Islet precursor cell (in vitro differentiated cells): ENCODE data around the gene ITPR3.

Source experiments
- DNase-seq: peaks from one replicate; pipeline ENCODE4 v3.0.0-alpha.2; 2018

Gene ITPR3

DNA sequence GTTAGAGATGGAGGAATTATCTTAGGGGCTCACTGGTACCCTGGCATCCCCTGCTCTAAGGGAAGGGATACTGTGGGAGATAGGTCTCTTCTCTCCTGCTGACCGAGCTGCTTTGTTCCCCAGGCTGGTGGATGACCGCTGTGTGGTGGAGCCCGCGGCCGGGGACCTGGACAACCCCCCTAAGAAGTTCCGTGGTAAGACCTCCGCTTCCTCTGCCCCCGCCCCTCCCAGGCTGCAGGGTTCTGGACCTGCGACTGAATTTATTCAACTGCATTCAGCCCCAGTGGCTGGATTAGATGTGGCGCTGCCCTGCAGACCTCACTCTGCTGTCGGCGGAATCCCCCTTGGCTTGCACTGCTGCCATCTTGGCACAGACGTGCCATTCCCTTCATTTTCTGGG is 19.2 kb downstream of the ITPR3 start:
- DNase-seq: no peak

DNA sequence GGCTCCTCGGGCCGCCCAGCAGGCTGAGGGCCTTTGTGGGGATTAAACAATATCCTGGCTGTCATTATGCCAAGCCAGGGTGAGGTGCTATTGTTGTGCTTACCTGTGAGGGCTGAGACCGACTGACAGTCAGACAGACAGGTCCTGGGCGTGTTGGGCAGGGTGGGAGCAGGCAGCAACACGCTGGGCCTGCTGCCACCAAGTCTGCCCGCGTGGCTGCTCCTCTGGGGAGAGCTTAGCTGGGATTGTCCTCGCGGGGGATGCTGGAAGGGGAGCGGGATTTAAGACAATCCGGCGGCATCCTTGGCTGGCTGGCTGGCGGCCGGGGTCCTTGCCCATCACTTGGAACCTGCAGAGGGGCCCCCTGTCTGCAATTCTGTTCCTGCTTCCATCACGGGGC is 20.0 kb downstream of the ITPR3 start:
- DNase-seq: no peak

DNA sequence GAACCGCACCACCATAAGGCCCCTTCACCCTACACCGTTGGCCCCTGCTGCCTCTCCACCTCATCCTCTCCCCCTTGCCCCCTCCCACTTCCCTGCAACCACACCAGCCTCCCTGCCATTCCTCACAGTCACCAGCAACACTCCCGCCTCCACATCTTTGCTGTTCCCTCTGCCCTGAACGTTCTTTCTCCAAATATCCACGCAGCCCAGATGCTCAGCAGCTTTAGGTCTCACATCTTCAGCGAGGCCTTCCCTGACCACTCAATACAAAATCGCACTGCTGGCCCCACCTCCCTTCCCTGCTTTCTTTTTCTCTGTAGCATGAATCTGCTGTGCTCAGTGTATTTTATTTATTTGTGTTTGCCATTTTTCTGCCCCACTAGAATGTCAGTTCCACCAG is 20.5 kb downstream of the ITPR3 start:
- DNase-seq: no peak

DNA sequence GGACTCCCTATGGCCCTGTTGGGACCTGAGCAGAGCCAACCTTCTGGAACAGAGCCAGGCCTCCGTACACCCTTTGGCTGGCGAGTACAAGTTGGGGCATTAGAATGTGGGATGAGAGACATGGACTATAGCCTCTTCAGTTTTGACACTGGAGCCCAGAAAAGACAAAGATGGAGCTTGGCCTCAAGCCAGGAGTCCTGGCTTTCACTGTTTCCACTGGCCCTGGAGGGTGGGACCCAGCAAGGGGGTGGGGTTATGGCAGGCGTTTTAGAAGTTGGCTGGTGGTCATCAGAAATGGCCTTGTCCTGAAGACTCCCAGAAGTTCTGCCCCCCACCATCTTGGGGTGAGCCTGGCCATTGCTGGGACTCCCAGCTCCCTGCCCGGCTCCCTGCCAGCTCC is 21.8 kb downstream of the ITPR3 start:
- no peak for DNase-seq

DNA sequence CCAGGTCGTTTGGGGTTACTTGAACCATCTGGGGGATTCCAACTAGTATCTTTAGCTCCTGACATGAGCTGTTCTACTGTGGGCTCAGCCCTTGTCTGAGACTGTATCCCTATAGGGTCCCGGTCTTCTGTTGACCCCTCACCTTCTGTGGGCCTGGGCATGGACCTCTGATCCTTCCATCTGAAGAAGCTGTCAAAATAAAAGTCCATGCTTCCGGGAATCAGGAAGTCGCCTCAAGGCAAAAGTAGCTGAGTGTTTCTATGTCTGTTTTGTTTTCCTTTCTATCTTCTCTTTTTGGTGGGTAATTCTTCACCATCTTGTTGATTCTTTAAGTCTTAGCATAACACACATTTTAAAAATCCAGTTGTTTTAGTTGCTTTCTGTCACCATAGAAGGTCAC is 30.3 kb downstream of the ITPR3 start:
- DNase-seq: no peak

DNA sequence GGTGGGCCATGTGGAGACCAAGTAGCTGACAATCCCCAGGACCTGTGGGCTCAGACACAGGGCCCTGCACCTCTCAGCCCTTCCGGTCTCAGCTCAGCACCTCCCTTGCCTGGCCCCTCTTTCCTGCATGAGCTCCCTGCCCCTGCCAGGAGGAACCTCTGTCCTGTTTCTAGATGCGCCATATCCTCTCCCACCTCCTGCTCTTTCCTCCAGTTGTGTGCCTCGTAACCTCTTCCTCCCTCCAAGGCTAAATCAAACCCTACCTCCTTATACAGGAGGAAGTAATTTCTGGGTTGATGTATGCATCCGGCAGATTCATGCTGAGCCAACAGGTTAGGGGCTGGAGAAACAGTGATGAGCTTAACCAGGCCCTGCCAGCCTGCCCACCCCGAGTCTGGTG is 30.9 kb downstream of the ITPR3 start:
- DNase-seq: no peak

DNA sequence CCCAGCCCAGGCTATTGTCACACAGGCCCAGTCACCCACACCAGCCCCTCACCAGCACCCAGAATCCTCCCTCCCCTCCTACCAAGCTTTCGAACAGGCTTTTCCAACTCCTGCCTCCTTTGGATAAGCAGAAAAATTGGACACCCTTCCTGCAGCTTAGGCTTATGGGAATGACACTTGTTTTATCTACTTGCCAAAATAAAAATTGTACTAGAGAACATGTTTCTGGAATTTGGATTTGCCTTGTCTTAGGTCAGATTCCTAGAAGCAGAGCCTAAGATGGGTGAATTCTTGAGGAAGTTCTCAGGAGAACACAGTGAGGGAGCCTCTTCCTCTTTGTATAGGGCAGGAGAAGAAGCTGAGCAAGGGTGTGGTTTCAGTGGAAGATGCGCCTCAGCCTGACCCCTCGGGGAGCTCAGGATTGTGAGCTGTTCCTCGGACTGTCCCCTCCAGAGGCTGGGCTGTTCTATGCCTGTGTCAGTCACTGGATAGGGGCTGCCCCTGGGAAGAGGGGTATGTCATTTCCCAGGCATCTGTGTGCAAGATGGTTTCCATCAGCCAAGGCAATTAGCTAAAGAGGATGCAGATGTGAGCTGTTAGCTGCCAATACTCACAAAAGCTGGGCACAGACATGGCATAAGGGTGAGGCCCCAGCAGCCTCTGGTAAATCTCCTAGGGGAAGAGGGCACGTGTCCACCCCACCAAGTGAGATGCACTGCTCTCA is 33.9 kb downstream of the ITPR3 start:
- no peak for DNase-seq

DNA sequence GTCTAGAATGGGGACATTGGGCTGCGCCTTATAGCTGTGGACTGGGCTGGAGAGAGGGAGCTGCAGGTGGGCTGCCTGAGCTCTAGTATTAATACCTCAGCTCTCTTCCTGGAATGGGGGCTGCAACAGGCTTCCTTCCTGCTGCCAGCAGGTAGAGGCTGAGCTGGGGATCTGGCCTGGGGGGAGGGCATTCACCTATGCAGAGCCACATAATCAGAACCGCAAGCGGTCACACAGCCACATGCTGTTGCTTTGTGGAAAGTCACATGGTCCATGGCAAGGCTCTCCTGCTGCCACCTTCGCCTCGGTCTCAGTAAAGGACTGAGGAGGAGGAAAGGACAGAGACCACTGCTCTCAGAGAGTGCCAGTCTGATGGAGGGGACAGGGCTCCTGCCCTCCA is 35.7 kb downstream of the ITPR3 start:
- DNase-seq: no peak

DNA sequence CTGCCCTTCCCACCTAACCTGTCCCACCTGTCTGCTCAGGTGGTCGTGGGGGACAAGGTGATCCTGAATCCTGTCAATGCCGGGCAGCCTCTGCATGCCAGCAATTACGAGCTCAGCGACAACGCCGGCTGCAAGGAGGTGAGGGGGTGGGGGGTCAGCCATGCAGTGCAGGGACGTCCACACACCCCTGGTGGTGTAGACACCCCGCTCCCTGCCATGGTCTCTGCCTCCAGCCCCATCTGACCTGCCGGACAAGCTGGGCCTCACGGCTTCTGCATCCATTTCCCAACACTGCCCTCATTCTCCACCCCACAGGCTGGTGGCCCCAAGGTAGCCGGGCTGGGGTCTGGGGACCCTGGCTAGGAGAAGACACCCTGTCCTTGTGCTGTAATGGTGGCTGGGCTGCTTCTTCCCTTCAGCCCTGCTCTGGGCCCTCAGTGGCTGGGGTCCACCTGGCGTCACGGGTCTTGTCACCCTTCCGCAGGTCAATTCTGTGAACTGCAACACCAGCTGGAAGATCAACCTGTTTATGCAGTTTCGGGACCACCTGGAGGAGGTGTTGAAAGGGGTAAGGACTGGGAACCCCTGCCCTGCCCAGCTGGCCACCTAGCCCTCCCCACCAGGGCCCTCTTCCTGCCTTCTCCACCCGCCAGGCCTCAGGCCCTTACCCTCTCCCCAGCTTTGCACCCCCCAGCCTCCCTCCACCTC is 38.0 kb downstream of the ITPR3 start:
- no peak for DNase-seq

DNA sequence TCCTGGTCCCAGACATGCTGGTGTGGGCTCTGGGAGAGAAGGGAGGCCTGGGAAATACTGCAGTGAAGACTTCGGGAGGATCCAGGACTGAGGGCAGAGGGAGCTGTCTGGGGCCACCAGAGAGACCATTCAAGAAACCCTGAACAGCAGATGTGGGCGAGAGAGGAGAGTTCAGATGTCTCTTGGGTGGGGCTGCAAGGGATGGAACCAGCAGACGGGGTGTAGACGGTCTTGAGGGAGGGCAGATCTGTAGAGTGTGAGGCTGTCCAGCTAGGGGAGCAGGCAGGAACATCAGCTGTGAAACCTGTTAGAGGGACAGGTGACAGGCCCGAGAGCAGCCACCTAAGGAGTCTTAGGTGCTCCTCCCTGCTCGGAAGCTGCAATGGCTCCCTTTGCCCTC is 38.9 kb downstream of the ITPR3 start:
- DNase-seq: no peak

DNA sequence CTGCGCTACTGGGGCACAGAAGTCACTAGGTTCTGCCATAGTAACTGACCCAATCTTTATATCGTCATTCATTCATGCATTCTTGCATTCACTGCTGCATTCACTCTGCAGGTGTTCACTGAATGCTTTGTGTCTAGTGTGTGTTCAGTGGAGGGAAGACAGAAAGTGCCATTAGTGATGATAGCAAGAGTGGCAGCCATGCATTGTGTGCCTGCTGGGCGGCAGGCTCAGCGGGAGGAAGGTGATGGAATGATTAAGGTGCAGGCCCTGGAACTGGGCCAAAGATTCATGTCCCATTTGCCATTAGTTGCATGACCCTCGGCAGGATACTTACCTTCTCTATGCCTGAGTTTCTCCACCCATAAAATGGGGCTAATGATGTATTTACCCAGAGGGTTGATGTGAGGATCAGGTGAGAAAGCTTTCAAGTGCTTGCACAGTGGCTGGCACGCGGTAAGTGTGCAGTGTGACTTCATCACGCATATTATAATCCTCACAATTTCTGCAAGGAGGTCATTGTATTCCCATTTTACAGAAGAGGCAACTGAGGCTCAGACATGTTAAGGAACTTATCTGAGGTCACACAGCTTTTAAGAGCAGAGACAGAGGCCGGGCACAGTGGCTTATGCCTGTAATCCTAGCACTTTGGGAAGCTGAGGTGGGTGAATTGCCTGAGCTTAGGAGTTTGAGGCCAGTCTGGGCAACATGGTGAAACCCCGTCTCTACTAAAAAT is 40.1 kb downstream of the ITPR3 start:
- DNase-seq: no peak

DNA sequence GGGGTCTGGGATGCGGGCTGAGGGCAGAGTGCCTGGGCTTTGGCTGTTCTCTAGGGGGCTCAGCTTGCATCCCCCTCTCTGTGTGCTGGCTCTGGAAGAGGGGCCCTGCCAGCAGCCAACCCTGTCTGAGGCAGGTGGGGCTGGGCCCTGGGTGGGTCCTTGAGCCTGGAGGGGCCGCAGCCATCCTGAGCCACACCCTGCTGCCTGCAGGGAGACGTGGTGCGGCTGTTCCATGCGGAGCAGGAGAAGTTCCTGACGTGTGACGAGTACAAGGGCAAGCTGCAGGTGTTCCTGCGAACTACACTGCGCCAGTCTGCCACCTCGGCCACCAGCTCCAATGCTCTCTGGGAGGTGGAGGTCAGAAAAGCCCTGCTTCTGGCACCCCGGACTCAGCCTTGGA is 41.2 kb downstream of the ITPR3 start:
- no peak for DNase-seq

DNA sequence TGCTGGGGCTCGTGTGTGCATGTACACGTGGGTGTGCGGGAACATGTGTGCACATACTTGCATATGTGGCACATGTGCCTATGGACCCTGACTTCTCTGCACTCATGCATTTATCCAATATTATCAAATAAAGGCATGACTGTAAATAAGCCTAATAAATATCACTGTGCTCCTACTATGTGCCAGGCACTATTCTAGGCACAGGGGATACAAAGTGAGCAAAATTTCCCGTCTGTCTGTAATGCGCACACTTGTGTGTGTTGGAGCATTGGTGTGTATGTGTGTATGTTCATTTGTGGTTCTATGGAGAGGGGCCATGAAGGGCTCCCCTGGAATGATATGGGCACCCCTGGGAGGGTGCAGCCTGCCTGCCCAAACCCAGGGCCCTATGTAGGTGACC is 41.9 kb downstream of the ITPR3 start:
- DNase-seq: no peak

DNA sequence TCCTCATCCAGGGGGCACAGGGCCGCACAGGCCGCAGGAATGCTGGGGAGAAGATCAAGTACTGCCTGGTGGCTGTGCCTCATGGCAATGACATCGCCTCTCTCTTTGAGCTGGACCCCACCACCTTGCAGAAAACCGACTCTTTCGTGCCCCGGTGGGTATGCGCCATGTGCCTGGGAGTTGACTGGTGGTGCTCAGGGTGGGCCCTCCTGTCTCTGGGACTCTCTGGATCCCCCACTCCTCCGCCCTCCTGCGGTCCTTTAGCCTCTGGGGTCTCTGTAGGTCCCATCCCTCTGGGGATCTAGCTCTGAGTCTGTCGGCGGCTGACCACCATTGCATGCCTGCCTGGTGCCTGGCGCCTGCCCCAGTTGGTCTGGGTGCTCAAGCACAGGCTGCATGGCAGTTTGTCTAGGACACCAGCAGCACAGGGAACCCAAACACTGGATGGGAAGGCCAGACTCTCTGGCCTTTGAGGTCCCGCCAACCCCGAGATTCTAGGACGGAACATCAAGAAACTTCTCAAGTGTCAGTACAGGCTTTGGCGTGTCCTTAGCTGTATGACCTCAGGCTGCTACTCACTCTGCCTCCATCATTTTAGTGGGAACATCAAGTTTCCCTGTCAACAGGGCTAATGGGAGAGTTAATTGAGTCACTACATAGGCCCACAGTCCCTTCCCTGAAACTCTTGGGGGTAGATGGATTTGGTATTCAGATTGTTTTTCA is 42.8 kb downstream of the ITPR3 start:
- no peak for DNase-seq

DNA sequence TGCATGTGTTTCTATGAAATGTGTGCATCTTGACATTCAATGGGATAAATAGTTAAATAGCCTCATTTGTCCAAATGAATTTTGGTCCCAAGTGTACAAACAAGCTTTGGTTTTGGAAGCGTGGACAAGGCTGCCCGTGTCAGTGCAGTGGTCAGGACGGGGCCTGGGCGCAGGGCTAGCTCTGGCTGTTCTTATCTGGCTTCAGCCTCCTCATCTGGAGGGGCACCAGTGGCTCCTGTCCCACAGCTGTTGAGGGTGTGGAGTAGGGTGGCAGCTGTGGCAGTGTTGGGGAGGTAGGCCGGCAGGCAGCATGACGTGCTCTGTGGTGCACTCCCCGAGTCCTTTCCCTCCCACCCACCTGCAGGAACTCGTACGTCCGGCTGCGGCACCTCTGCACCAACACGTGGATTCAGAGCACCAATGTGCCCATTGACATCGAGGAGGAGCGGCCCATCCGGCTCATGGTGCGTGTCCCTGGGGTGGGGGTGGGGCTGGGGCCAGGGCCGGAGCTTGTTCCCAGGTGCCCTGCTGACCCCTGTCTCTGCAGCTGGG is 43.5 kb downstream of the ITPR3 start:
- no peak for DNase-seq

DNA sequence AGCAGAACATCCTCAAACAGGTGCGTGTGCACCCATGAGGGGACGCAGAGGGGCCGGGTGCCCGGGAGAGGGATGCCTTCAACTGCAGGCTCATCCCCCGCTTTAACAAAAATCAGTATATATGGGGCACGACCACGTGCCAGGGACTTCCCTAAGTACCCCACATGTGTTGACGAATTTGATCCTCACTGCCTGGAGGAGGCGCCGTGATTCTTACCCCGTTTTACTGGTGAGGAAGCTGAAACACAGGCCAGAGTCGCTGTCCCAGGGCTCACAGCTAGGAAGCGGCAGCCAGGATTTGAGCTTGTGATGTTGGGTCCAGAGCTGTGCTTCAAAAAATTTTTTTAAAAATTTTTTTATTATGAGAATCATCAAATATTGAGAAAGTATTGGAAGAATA is 44.8 kb downstream of the ITPR3 start:
- no peak for DNase-seq

DNA sequence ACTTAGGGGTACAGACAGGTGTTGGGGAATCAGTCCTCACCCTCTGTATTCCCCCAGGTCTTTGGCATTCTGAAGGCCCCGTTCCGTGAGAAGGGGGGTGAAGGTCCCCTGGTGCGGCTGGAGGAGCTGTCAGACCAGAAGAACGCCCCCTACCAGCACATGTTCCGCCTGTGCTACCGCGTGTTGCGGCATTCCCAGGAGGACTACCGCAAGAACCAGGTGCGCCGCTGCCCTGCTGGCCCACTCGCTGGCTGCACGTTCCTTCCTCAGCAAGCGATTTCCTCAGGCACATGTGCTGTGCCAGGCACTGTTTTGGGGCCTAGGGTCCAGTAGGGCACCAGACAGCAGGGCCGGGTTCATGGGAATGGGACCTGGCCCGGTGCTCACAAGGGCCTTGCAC is 46.0 kb downstream of the ITPR3 start:
- DNase-seq: no peak

DNA sequence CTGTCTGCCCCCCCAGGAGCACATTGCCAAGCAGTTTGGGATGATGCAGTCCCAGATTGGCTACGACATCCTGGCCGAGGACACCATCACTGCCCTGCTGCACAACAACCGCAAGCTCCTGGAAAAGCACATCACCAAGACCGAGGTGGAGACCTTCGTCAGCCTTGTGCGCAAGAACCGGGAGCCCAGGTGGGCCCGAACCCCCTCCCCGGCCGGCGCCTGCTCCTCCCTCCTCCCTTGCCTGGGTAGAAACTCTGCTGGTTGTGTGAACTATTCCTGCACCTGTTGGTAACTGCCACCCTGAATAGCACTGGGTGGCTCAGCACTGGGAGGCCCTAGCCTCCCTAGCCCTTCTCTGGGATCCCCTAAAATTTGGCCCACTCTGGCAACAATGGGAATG is 46.7 kb downstream of the ITPR3 start:
- DNase-seq: no peak

DNA sequence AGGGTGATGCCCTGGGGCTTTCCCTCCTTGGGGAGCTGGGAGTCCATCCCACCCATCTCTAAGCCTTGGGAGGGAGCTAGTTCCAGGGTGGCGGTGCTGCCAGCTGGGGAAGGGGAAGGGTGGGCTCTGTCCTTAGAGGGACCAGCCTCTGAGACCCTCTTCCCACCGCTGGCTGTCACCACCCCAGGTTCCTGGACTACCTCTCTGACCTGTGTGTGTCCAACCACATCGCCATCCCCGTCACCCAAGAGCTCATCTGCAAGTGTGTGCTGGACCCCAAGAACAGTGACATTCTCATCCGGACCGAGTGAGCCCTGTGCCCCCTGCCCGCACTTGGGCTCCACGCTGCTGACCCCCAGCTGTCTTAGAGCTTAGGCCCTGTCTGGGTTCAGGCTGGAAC is 47.2 kb downstream of the ITPR3 start:
- no peak for DNase-seq

DNA sequence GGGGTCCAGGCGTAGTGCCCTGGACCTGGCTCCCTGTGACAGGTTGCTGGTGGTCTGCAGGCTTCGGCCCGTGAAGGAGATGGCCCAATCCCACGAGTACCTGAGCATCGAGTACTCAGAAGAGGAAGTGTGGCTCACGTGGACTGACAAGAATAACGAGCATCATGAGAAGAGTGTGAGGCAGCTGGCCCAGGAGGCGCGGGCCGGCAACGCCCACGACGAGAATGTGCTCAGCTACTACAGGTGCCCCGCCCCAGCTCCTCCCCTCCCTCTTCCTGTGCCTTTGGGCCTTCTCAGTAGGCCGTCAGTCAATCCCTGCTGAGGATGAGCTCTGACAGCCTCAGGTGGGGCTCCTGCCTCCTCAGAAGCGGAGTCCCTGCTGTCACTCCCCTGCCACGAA is 47.8 kb downstream of the ITPR3 start:
- DNase-seq: peak; percentile 66

DNA sequence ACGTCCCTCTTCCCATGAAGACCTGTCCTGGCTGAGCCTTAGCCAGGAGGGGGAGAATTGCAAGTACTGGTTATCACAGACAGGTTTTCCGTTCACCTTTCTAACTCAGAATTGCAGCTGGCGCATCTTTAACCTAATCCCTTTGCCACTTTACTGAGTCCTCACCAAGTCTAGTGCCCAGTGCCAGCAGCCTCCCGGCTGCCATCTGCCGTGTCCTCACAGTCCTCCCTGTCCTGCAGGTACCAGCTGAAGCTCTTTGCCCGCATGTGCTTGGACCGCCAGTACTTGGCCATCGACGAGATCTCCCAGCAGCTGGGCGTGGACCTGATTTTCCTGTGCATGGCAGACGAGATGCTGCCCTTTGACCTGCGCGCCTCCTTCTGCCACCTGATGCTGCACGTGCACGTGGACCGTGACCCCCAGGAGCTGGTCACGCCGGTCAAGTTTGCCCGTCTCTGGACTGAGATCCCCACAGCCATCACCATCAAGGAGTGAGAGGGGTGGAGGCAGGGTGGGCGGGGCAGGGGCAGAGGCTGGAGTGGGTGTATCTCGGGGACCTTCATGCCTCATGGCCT is 49.1 kb downstream of the ITPR3 start:
- no peak for DNase-seq

DNA sequence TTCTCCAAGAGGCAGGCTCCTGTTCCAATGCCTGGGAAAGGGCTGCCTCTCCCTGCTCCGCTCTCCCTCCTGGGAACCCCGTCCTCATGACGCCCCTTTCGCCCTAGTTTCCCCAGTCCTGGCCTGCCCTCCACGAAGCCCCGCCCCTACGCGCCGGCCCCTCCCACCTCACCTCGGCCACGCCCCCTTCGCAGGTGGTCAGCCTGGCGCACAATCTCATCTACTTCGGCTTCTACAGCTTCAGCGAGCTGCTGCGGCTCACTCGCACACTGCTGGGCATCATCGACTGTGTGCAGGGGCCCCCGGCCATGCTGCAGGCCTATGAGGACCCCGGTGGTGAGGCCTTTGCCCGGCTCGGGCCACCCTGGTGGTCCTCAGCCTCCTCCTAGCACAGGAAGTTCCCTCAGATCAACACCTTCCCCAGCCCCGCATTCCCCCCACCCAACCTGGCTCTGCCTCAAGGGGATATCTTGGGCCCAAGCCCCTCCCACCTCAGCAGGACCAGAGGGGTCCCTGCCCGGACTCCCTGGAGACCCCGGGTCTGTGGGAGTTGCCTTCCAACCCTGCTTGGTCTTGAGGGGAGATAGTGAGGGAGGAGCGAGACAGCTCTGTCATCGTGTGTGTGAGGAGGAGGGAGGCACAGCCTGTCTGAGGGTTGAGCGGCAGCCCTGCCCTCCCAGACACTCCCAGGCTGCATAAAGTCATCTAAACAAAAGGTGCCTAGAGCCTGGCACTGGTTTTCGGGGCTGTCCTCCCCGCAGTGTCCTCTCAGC is 50.0 kb downstream of the ITPR3 start:
- no peak for DNase-seq
